ENCODE results near the gene LSM4.
A peak's percentile ranks its signal among the peaks of the same experiment; 100 is the strongest.

DNA sequence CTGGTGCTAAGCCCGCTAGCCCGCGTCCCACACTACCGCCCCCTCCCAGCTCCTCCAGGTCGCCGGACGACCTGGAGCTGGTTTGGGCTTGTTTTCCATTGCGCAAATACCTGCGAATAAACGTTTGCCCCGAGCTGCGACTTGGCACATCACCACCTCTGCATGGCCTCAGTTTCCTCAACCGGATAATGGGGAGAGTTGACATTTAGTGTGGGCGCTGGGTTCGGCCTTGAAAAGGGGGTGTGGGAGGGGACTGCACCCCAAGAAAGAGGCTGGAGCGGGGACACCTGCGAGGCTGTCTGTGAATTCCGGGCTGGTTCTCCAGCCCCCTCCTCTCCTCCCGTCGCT lies 30.4 kb downstream of the LSM4 start:
- TF ChIP-seq POLR2AphosphoS5 (IDR thresholded peaks at IDR 0.05; ENCODE audit: insufficient read depth, low read depth, low read length) (no peak), POLR2A (IDR thresholded peaks at IDR 0.05; ENCODE audit: low read depth, low read length) (peak; percentile 25), MYC (IDR thresholded peaks at IDR 0.05; ENCODE audit: low read depth, low read length) (no peak), EZH2 (IDR thresholded peaks at IDR 0.05; ENCODE audit: borderline replicate concordance, low read depth, low read length, severe bottlenecking) (no peak), JUN (IDR thresholded peaks at IDR 0.05; ENCODE audit: borderline replicate concordance, insufficient read depth, insufficient read length, low read depth) (no peak), FOS (IDR thresholded peaks at IDR 0.05; ENCODE audit: borderline replicate concordance, insufficient read depth, low read length) (no peak), GATA2 (IDR thresholded peaks at IDR 0.05; ENCODE audit: insufficient read depth, insufficient read length, low read depth, low read length) (no peak)
- TF ChIP-seq, protein P1, sequence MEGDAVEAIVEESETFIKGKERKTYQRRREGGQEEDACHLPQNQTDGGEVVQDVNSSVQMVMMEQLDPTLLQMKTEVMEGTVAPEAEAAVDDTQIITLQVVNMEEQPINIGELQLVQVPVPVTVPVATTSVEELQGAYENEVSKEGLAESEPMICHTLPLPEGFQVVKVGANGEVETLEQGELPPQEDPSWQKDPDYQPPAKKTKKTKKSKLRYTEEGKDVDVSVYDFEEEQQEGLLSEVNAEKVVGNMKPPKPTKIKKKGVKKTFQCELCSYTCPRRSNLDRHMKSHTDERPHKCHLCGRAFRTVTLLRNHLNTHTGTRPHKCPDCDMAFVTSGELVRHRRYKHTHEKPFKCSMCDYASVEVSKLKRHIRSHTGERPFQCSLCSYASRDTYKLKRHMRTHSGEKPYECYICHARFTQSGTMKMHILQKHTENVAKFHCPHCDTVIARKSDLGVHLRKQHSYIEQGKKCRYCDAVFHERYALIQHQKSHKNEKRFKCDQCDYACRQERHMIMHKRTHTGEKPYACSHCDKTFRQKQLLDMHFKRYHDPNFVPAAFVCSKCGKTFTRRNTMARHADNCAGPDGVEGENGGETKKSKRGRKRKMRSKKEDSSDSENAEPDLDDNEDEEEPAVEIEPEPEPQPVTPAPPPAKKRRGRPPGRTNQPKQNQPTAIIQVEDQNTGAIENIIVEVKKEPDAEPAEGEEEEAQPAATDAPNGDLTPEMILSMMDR (IDR thresholded peaks at IDR 0.05; ENCODE audit: extremely low read depth in 1 of 2, insufficient read depth in 1 of 2, low read depth in 1 of 2, low read length in 2 of 2): no peak
- TF ChIP-seq, protein P2, sequence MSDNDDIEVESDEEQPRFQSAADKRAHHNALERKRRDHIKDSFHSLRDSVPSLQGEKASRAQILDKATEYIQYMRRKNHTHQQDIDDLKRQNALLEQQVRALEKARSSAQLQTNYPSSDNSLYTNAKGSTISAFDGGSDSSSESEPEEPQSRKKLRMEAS (IDR thresholded peaks at IDR 0.05; ENCODE audit: insufficient read depth, insufficient read length): no peak
